Thoracic aorta (tissue), 2 donors: ENCODE results near the gene MNT. TPM values are rescaled to one million over a fixed set of nuclear protein-coding genes. Genes with fewer than 3 reads are reported as not detected.

Experiments
- ATAC-seq: fragments of 150-250 bp; one replicate; pipeline ENCODE4 v1.8.0; 2017; ENCODE audit warnings: low read depth; ENCODE audit not compliant: insufficient number of reproducible peaks, low FRiP score
- DNase-seq: peaks from one replicate; pipeline ENCODE4 v3.0.0-alpha.2; 2020; ENCODE audit warnings: low spot score
- H3K27ac ChIP-seq, 2 donors: fragments of 200-600 bp; sonication (generic); 1 replicate in 1 of 2; 2 replicates in 1 of 2; pipeline ENCODE4 v1.5.1; 2016; ENCODE audit warnings: mild to moderate bottlenecking in 2 of 2, moderate library complexity in 2 of 2
- H3K27me3 ChIP-seq: fragments of 200-600 bp; sonication (generic); replicated peaks from 2 replicates; pipeline ENCODE4 v1.6.0; 2016; ENCODE audit warnings: mild to moderate bottlenecking; ENCODE audit not compliant: insufficient read depth
- H3K36me3 ChIP-seq: fragments of 200-600 bp; sonication (generic); one replicate; pipeline ENCODE4 v1.5.1; 2016
- H3K4me1 ChIP-seq, 2 donors: fragments of 200-600 bp; sonication (generic); 1 replicate in 1 of 2; 2 replicates in 1 of 2; pipeline versions ENCODE4 v1.5.1 to v1.6.0; 2016; ENCODE audit warnings: low read depth in 2 of 2, mild to moderate bottlenecking in 1 of 2; ENCODE audit not compliant: control insufficient read depth in 1 of 2
- H3K4me3 ChIP-seq: fragments of 200-600 bp; sonication (generic); 2 replicates; pipeline ENCODE4 v1.5.1; 2016; ENCODE audit warnings: mild to moderate bottlenecking
- H3K9me3 ChIP-seq: fragments of 200-600 bp; sonication (generic); 2 replicates; pipeline ENCODE4 v1.5.1; 2016
- CTCF ChIP-seq: fragments of 200-600 bp; sonication (generic); IDR thresholded peaks from one replicate; pipeline ENCODE4 v1.5.1; 2019; ENCODE audit warnings: antibody characterized with exemption
- total RNA-seq, 2 donors: library from RNA; depleted of rRNA; stranded (reverse); fragments of >200 nt; gene quantifications; one replicate each; pipeline versions ENCODE4 v1.1.0 to v1.2.3, GENCODE V29; 2016

The MNT gene
- total RNA-seq, 2 donors from 2014 or later = 17.9 to 27.1 TPM

GRCh38 chr17:2394775-2395201 lies 6.1 kb downstream of the MNT start:
- Histone ChIP-seq H3K36me3 (no peaks in the 10 kb centered on the region), H3K4me1 (peaks cover 55 to 77% of the 10 kb centered on the region in 2 donors), H3K27ac (peak overlapping the region; percentile 99), H3K27me3 (no peaks in the 10 kb centered on the region), H3K9me3 (no peaks in the 10 kb centered on the region), H3K4me3 (no peak overlapping the region)
- TF ChIP-seq CTCF = no peak
- ATAC-seq = no peak
- DNase-seq = no peak

GRCh38 chr17:2393954-2394749 lies 6.7 kb downstream of the MNT start:
- H3K9me3 ChIP-seq = no peaks in the 10 kb centered on the region
- TF ChIP-seq CTCF = no peak
- H3K27me3 ChIP-seq = no peaks in the 10 kb centered on the region
- peak overlapping the region; percentile 99 for H3K27ac ChIP-seq
- peak overlapping the region; percentile 92 for H3K4me3 ChIP-seq
- peaks cover 55 to 78% of the 10 kb centered on the region in 2 donors for H3K4me1 ChIP-seq
- DNase-seq = no peak
- H3K36me3 ChIP-seq = no peaks in the 10 kb centered on the region
- no peak for ATAC-seq

- peak overlapping the region; percentile 93 to 99 for H3K27ac ChIP-seq
- ATAC-seq (peak; percentile 25), DNase-seq (no peak)
- no peak for TF ChIP-seq CTCF
- no peaks in the 10 kb centered on the region for H3K27me3 ChIP-seq
- H3K36me3 ChIP-seq = no peaks in the 10 kb centered on the region
- H3K4me3 ChIP-seq = peak overlapping the region; percentile 92
- no peaks in the 10 kb centered on the region for H3K9me3 ChIP-seq
- peaks cover 52 to 71% of the 10 kb centered on the region in 2 donors for H3K4me1 ChIP-seq
Measured at GRCh38 chr17:2393174-2393953, 7.5 kb downstream of the MNT start.

GRCh38 chr17:2392252-2393173 lies 8.3 kb downstream of the MNT start:
- no peak for TF ChIP-seq CTCF
- ATAC-seq = peak; percentile 54
- H3K36me3 ChIP-seq = peaks cover 4% of the 10 kb centered on the region
- H3K9me3 ChIP-seq = no peaks in the 10 kb centered on the region
- H3K4me3 ChIP-seq = peak overlapping the region; percentile 92
- H3K27me3 ChIP-seq = no peaks in the 10 kb centered on the region
- H3K27ac ChIP-seq = peak overlapping the region; percentile 93 to 99
- H3K4me1 ChIP-seq = peaks cover 44 to 63% of the 10 kb centered on the region in 2 donors
- DNase-seq = peak; percentile 82
